Motor neuron (in vitro differentiated cells): Measurements from ENCODE around the gene CEP72. TPM values are rescaled to one million over a fixed set of nuclear protein-coding genes. Genes with fewer than 3 reads are reported as not detected.

Experiments used
- ATAC-seq, 8 experiments: fragments of 200-7000 bp; cut with Tn5 transposase; replicated peaks in 6 of 8; 2 replicates each; pipeline ENCODE4 v1.8.0; 2021; ENCODE audit warnings: mild to moderate bottlenecking in 8 of 8, moderate library complexity in 8 of 8
- H3K27ac ChIP-seq, 2 donors: fragments of 250-450 bp; sonication (Bioruptor Pico); 2 replicates each; pipeline ENCODE4 v1.9.0; 2021; ENCODE audit warnings: antibody characterized with exemption in 2 of 2, mild to moderate bottlenecking in 2 of 2, moderate library complexity in 1 of 2
- H3K4me1 ChIP-seq, 2 donors: fragments of 250-450 bp; sonication (Bioruptor Pico); replicated peaks in 1 of 2; 2 replicates each; pipeline ENCODE4 v1.6.1; 2021; ENCODE audit warnings: antibody characterized with exemption in 2 of 2, mild to moderate bottlenecking in 2 of 2, moderate library complexity in 1 of 2
- H3K4me3 ChIP-seq, 5 donors: fragments of 250-450 bp; sonication (Bioruptor Pico); 2 replicates each; pipeline ENCODE4 v1.9.0; 2021; ENCODE audit warnings: antibody characterized with exemption in 5 of 5, mild to moderate bottlenecking in 5 of 5, moderate library complexity in 4 of 5
- WGBS, 10 experiments: fragments of 450-650 bp; shearing (Covaris generic); methylation state at CpG; one replicate each; pipeline ENCODE4 v1.0.0; 2022; 5-methylcytosine and 5-hydroxymethylcytosine counted together
- in situ Hi-C, 9 experiments: fragments of 400-800 bp; cut with MboI; loops; one replicate each; pipeline ENCODE4 v1.15.0; 2021; ENCODE audit warnings: low sequenced_read_pairs in 9 of 9, low pct_unique_long_range_greater_than_20kb in 2 of 9; ENCODE audit not compliant: unreplicated experiment in 9 of 9
- total RNA-seq, 8 experiments: library from RNA; unstranded; fragments of 300-600 nt; gene quantifications; 2 replicates each; pipeline versions ENCODE4 v1.2.3 to v1.2.4, GENCODE V29; 2022

The CEP72 gene
- total RNA-seq, 8 experiments from 2014 or later = 0.71 to 18.0 (median 2.1) TPM

DNA sequence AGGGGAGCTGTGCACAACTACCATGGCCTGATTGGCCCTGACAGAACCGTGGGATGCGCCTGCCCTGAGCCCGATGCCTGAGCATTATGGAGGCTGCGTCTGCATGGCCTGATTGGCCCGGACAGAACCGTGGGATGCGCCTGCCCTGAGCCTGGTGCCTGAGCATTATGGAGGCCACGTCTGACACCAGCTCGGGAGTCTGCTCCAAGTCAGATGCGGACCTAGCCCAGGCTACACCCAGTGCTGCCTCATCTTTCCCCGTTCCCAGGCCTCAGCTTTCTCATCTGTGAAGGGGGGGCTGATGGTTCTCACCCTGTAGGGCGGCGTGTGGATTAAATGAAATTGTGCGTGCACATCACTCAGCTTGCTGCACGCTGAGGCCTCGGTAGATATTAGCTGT lies 7.3 kb downstream of the CEP72 start:
- Histone ChIP-seq H3K4me3 (no peak overlapping the region), H3K4me1 (no peaks in the 10 kb centered on the region), H3K27ac (no peak overlapping the region)
- in situ Hi-C loops = no loop called here
- 40 to 100% (median 89%) methylated on average over 1 to 10 of the region's 16 CpGs; no CpG with 5 or more reads in 4 of the 10 experiments for WGBS, 10 experiments
- ATAC-seq = no peak

DNA sequence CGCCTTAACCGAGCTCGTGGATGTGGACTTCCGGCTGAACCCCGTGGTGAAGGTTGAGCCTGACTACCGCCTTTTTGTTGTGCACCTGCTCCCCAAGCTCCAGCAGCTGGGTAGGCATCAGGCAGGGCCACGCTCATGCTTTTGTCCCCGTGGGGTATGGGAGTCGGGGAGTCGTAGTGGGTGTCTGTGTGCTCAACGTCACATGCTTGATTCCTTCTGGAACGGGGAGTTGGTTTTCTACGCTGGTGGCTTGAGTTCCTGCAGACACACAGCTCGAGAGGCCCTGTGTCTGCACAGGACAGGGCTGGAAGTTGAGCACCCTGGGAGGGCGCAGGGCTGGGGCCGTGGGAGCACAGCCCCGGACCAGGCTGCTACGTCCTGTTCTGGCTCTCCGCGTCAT lies 8.0 kb downstream of the CEP72 start:
- H3K4me1 ChIP-seq = no peaks in the 10 kb centered on the region
- ATAC-seq = no peak
- in situ Hi-C loops = no loop called here
- H3K4me3 ChIP-seq = no peak overlapping the region
- no peak overlapping the region for H3K27ac ChIP-seq
- 90 to 100% (median 99%) methylated on average over 1 to 8 of the region's 20 CpGs; no CpG with 5 or more reads in 4 of the 10 experiments for WGBS, 10 experiments

DNA sequence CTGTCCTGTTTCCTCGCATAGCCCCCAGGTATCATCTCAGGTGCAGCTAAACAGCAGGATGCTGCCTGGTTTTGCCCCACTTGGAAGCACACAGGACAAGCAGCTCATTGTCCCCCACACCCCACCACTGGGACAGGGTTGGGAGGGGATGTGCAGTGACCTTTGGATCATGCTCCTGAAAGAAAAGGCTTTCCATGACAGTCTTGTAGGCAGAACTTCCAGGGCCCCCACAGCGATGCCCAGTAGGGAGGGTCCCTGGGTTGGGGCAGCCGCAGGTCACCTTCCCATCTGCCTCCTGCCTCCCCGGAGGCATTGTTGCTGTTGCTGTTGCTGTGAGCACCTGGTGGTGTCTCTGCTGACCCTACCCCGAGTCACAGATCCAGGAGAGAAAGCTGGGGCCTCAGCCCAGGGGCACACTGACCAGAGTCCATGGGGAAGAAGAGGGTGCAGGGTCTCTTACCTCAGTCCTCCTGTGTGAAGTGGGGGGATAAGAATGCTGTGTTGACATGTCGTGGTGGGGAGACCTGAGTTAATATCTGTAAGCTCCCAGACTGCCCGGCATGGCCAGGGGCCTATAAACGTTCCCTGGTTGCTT lies 8.5 kb downstream of the CEP72 start:
- 67 to 100% (median 84%) methylated on average over 1 to 3 of the region's 8 CpGs; no CpG with 5 or more reads in 6 of the 10 experiments for WGBS, 10 experiments
- Histone ChIP-seq H3K4me3 (no peak overlapping the region), H3K4me1 (no peaks in the 10 kb centered on the region), H3K27ac (no peak overlapping the region)
- in situ Hi-C loops = no loop called here
- no peak for ATAC-seq

DNA sequence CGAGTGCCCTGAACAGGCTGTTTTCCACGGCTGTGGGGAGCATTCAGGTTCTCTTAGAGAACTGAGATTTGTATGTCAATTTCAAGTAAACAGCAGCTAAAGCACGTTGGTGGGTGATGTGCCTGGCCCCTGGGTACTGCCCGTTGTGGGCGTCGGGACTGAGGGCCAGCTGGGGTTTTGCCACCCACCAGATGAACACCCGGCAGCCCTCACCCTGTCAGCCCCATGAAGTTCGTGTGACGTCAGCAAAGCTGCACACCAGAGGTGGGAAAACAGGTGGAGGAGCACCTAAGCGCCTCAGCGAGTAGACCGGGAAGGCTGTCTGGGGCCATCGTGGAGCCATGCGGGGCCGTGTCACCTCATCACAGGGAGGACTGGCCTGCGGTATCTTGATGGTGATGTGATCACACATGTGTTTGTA lies 9.2 kb downstream of the CEP72 start:
- H3K27ac ChIP-seq = no peak overlapping the region
- no peak for ATAC-seq
- 80 to 100% (median 96%) methylated on average over 1 to 9 of the region's 16 CpGs; no CpG with 5 or more reads in 4 of the 10 experiments for WGBS, 10 experiments
- in situ Hi-C loops = no loop called here
- H3K4me3 ChIP-seq = no peak overlapping the region
- no peaks in the 10 kb centered on the region for H3K4me1 ChIP-seq

DNA sequence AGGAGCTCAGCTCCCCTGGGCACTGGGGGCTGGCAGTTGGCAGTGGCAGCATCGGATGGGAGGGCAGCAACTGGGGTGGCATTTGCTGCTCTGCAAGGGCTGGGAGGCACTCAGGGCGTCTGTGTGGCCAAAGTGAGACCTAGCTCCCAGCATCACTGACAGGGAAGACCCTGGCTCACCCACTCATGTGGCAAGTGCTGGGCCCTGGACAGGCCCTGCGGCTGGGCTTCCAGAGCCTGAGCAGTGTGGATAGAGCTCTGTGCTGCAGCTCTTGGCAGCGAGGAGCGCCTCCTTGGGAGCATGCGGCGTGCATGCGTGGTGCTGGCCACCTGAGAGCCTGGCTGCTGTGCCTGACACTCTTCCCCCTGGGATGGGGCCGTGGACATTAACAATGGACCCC lies 10.2 kb downstream of the CEP72 start:
- Histone ChIP-seq H3K27ac (no peak overlapping the region), H3K4me1 (no peaks in the 10 kb centered on the region), H3K4me3 (no peak overlapping the region)
- ATAC-seq = peak in 1 of 8 experiments; percentile 29
- in situ Hi-C loops = no loop called here
- WGBS, 10 experiments = 77 to 100% (median 97%) methylated on average over 1 to 7 of the region's 9 CpGs; no CpG with 5 or more reads in 3 of the 10 experiments

DNA sequence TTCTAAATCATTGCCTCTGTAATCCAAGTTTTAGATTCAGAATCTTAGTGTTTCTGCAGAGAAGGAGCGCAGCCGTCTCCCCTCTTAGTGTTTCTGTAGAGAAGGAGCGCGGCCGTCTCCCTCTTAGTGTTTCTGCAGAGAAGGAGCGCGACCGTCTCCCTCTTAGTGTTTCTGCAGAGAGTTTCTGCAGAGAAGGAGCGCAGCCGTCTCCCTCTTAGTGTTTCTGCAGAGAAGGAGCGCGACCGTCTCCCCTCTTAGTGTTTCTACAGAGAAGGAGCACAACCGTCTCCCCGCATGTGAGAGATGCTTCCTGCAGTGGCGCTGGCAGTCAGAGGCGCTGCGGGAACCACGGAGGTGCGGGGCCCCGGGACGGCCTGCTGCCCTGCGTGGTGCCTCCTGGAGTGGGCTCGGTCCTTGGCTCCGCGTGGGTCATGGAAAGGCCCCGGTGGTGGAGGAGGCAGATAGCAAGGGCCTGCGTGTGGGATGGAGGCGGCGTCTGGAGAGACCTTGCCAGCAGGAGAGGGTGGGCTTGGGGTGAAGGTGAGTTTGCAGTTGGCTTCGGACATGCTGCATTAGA lies 10.9 kb downstream of the CEP72 start:
- no peak overlapping the region for H3K4me3 ChIP-seq
- no peak for ATAC-seq
- no peak overlapping the region for H3K27ac ChIP-seq
- no peaks in the 10 kb centered on the region for H3K4me1 ChIP-seq
- in situ Hi-C loops = no loop called here
- 85 to 100% (median 96%) methylated on average over 2 to 11 of the region's 31 CpGs; no CpG with 5 or more reads in 2 of the 10 experiments for WGBS, 10 experiments

DNA sequence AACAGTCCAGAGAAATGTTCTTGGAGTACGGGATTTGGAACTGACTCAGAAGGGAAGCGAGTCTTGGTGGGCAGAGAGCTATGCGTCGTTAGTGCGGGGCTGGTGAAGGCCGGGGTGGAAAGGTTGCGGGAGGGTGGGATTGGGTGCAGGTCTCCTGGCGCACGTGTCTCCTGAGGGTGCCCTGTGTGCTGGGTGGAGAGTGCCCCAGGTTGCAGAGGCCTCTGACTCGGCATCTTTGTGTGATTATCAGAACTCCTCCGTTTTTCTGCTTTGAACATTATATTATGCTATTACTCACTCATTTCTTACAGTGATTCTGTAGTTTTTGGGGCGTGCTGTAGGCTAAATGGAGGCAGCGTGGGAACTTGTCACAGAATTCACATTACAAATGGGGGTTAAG lies 11.4 kb downstream of the CEP72 start:
- Histone ChIP-seq H3K4me3 (no peak overlapping the region), H3K4me1 (no peaks in the 10 kb centered on the region), H3K27ac (no peak overlapping the region)
- WGBS, 10 experiments = 90 to 100% (median 100%) methylated on average over 1 to 6 of the region's 13 CpGs; no CpG with 5 or more reads in 5 of the 10 experiments
- in situ Hi-C loops = no loop called here
- no peak for ATAC-seq

DNA sequence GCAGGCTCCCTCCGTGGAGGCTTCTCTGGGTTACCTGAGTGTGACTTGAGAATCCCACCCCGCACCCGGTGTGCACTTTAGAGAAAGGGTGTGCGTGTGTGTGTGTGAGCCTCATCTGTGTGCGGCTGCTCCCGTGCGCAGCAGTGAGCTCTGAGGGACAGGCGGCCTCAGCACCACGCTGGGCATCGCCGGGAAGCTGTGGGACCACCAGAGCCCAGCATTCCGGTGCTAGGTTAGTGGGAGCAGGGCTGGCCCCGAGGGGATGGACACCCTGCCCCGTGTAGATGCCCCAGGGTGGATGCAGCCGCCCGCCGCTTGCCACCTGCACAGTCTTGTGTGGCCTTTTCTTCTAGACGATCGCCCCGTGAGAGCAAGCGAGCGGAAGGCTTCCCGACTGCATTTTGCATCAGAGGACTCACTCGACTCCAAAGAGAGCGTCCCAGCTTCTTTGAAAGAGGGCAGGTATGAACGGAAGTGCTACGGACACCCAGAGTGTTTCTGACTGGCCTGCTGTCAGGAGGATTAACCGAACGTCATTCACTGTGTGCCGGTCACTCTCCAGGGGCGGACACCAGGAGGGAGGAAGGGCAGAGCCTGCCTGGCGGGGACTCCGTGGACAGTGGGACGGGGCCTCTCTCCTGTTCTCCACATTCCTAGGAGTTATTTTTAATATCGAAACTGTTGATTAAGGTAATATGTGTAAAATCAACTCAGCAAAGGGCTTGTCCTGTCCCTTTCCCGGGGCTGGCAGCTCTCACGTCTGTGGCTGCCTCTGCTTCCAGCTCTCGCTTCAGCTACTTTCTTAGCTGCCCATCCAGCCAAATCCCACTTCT lies 12.2 kb downstream of the CEP72 start:
- no peak for ATAC-seq

DNA sequence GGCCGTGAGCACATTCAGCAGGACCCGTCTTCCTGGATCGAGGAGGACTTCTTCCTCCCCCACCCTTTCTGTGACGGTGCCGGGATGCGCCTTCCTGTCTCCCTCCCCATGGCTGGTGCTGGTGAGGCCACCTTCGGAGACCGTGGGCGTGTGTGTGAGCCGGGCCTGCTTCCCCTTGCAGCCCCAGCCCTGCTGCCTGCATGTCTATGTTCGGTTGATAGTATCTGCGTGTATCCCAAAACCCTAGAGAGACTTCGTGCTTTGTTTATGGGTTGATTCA lies 12.8 kb downstream of the CEP72 start:
- Histone ChIP-seq H3K27ac (no peak overlapping the region), H3K4me1 (no peaks in the 10 kb centered on the region), H3K4me3 (no peak overlapping the region)
- in situ Hi-C loops = no loop called here
- ATAC-seq = no peak
- WGBS, 10 experiments = 40 to 100% (median 88%) methylated on average over 1 to 7 of the region's 13 CpGs; no CpG with 5 or more reads in 4 of the 10 experiments

More for the DNA sequence above, 12.2 kb downstream of the CEP72 start:
- no peak overlapping the region for H3K4me3 ChIP-seq
- no peaks in the 10 kb centered on the region for H3K4me1 ChIP-seq
- in situ Hi-C loops = no loop called here
- no peak overlapping the region for H3K27ac ChIP-seq
- 85 to 93% (median 90%) methylated on average over 2 to 6 of the region's 38 CpGs; no CpG with 5 or more reads in 5 of the 10 experiments for WGBS, 10 experiments

DNA sequence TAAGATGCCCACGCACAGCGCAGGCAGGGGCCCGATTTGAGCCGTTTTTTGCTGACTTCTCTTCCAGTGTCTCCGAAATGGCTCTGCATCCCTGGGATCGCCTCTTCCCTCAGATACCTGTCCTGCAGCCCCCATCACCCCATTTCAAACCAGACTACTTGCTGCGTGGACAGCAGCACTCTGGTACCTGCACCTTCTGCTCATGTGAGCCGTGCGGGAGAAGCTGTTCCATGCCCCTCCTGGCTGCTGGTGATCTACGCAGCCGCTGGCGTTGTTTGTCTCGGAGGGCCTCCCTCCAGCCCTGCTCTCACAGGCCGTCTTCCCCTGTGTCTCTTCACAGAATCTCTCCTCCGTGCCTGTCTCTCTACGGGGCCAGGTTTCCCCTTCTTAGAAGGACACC lies 13.4 kb downstream of the CEP72 start:
- WGBS, 10 experiments = 60 to 100% (median 95%) methylated on average over 1 to 14 of the region's 16 CpGs; no CpG with 5 or more reads in 3 of the 10 experiments
- no peak for ATAC-seq
- H3K4me1 ChIP-seq = no peaks in the 10 kb centered on the region
- no peak overlapping the region for H3K27ac ChIP-seq
- no peak overlapping the region for H3K4me3 ChIP-seq
- in situ Hi-C loops = no loop called here

DNA sequence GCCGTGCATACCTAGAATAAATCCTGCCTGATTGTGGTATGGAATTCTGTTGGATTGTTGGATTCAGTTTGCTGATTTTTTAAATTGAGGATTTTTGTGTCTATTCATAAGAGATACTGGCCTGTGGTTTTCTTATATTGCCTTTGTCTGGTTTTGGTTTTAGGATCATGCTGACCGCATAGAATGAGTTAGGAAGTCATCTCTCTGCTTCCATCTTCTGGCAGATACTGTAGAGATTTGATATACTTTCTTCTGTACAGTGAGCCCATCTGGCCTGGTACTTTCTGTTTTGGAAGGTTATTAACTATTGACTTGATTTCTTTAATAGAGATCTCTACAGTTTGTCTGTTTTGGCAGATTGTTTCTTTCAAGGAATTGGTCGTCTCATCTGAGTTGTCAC lies 14.7 kb downstream of the CEP72 start:
- peak in 3 of 8 experiments; percentile 21 to 55 (median 54) for ATAC-seq
- 56 to 100% (median 92%) methylated on average over 1 to 3 of the region's 3 CpGs; no CpG with 5 or more reads in 1 of the 10 experiments for WGBS, 10 experiments
- H3K4me1 ChIP-seq = no peaks in the 10 kb centered on the region
- H3K27ac ChIP-seq = no peak overlapping the region
- in situ Hi-C loops = no loop called here
- H3K4me3 ChIP-seq = no peak overlapping the region

DNA sequence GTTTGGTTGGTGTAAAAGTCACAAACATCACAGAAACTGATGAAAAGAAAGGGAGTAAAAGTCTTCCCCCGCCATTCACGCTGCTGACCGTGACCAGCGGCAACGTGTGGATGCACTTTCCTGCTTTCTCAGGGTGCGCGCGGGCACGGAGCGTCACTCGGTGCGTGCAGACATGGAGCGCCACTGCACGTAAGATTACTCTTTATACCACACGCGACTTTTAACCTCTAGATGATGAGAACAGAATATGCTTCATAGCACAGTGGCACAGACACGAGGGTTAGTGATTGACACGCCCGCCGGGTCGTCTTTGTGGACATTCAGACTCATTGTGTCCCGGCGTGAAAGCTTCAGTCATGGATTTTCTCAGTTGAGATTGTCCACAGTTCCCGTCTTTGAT lies 15.7 kb downstream of the CEP72 start:
- H3K27ac ChIP-seq = no peak overlapping the region
- in situ Hi-C loops = no loop called here
- H3K4me1 ChIP-seq = no peaks in the 10 kb centered on the region
- WGBS, 10 experiments = 92 to 100% (median 96%) methylated on average over 2 to 24 of the region's 24 CpGs; no CpG with 5 or more reads in 1 of the 10 experiments
- no peak for ATAC-seq
- H3K4me3 ChIP-seq = no peak overlapping the region
